Vagina (tissue), 2 donors: Measurements from ENCODE around the gene FGF12. TPM values are rescaled to one million over a fixed set of nuclear protein-coding genes. Genes with fewer than 3 reads are reported as not detected.

Source experiments
- DNase-seq, 2 donors: peaks; one replicate each; pipeline ENCODE4 v3.0.0-alpha.2; 2017; ENCODE audit errors: extremely low spot score in 2 of 2
- H3K27ac ChIP-seq: fragments of 200-600 bp; sonication (generic); one replicate; pipeline ENCODE4 v1.5.1; 2019
- H3K27me3 ChIP-seq: fragments of 200-600 bp; sonication (generic); one replicate; pipeline ENCODE4 v1.5.1; 2019
- H3K36me3 ChIP-seq, 2 donors: fragments of 200-600 bp; sonication (generic); one replicate each; pipeline ENCODE4 v1.5.1; 2017 to 2019
- H3K4me1 ChIP-seq: fragments of 200-600 bp; sonication (generic); one replicate; pipeline ENCODE4 v1.5.1; 2019
- H3K4me3 ChIP-seq, 2 donors: fragments of 200-600 bp; sonication (generic); 1 replicate in 1 of 2; 2 replicates in 1 of 2; pipeline ENCODE4 v1.5.1; 2016 to 2019
- H3K9me3 ChIP-seq: fragments of 200-600 bp; sonication (generic); one replicate; pipeline ENCODE4 v1.5.1; 2019
- POLR2A ChIP-seq, 2 donors: fragments of 450-650 bp; IDR thresholded peaks; one replicate each; pipeline ENCODE4 v1.6.1; 2017; ENCODE audit warnings: antibody characterized with exemption in 2 of 2, mild to moderate bottlenecking in 2 of 2, moderate library complexity in 2 of 2
- POLR2AphosphoS5 ChIP-seq, 2 donors: sonication (generic); formaldehyde crosslinking; IDR thresholded peaks; one replicate each; pipeline ENCODE4 v1.9.0; 2017; ENCODE audit warnings: antibody characterized with exemption in 2 of 2, mild to moderate bottlenecking in 2 of 2, low read depth in 1 of 2; ENCODE audit not compliant: insufficient read depth in 1 of 2
- intact Hi-C: fragments of 100-400 bp; cut with DNase I; formaldehyde crosslinking; loops from one replicate; pipeline ENCODE4 v1.15.1; 2023
- total RNA-seq: library from RNA; depleted of rRNA; stranded (reverse); fragments of >200 nt; gene quantifications from one replicate; pipeline ENCODE4 v1.2.3, GENCODE V29; 2016
- TF ChIP-seq, protein P1 (sequence below), 3 experiments: fragments of 450-650 bp in 2 of 3; fragments of 200-600 bp in 1 of 3; sonication (generic) in 1 of 3; IDR thresholded peaks; one replicate each; pipeline ENCODE4 v1.5.1; 2017 to 2019; ENCODE audit warnings: antibody characterized with exemption in 3 of 3, mild to moderate bottlenecking in 2 of 3, moderate library complexity in 2 of 3

Gene FGF12
- total RNA-seq, 1 donor from 2014 or later: 1.5 TPM

DNA sequence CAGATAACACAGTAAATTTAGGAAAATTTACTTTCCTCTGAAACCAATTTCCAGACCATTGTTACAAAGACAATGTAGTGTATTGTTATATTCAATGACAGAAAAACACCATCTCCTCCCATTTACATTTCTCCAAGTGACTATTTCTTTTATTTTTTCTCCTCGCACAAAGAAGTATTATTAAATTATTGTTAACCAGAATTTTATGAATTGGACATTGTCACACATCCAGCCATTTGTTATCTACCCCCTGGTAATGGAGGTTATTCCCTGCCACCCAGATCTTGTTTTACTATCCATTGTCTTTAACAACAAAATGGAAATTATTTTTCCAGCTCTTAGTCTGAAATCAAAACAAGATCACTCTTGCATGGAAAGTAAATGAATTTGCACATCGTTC is 511.3 kb downstream of the FGF12 start:
- Histone ChIP-seq H3K36me3 (no peaks in the 10 kb centered on the region), H3K27me3 (no peaks in the 10 kb centered on the region), H3K4me3 (no peak overlapping the region), H3K27ac (no peak overlapping the region), H3K9me3 (no peaks in the 10 kb centered on the region), H3K4me1 (no peaks in the 10 kb centered on the region)
- intact Hi-C loops: no loop called here
- TF ChIP-seq, protein P1, sequence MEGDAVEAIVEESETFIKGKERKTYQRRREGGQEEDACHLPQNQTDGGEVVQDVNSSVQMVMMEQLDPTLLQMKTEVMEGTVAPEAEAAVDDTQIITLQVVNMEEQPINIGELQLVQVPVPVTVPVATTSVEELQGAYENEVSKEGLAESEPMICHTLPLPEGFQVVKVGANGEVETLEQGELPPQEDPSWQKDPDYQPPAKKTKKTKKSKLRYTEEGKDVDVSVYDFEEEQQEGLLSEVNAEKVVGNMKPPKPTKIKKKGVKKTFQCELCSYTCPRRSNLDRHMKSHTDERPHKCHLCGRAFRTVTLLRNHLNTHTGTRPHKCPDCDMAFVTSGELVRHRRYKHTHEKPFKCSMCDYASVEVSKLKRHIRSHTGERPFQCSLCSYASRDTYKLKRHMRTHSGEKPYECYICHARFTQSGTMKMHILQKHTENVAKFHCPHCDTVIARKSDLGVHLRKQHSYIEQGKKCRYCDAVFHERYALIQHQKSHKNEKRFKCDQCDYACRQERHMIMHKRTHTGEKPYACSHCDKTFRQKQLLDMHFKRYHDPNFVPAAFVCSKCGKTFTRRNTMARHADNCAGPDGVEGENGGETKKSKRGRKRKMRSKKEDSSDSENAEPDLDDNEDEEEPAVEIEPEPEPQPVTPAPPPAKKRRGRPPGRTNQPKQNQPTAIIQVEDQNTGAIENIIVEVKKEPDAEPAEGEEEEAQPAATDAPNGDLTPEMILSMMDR (IDR thresholded peaks at IDR 0.05): no peak
- no peak for DNase-seq

DNA sequence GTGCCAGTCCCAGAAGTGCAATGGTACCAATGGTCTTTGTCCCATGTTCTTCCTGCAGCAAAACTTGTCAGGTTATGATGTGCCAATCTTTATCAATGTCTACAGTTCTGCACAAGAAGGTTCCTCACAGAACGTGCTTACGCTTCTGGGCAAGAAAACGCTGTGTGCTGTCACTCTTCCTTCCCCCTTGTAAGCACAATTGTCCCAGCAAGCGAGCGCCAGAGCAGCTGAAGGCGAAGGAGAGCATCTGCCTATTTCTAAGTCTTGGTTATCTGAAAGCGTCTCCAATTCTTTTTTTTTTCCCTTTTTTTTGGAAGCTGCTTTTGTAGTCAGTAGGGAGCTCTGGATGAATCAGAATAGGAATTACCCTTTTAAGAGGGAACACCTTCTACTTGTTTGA is 514.4 kb downstream of the FGF12 start:
- H3K9me3 ChIP-seq: no peaks in the 10 kb centered on the region
- no peak overlapping the region for H3K4me3 ChIP-seq
- H3K4me1 ChIP-seq: no peaks in the 10 kb centered on the region
- H3K27ac ChIP-seq: no peak overlapping the region
- no peak for DNase-seq
- H3K27me3 ChIP-seq: no peaks in the 10 kb centered on the region
- intact Hi-C loops: no loop called here
- no peak for TF ChIP-seq POLR2A (IDR thresholded peaks at IDR 0.05)
- TF ChIP-seq, protein P1 (IDR thresholded peaks at IDR 0.05): no peak
- TF ChIP-seq POLR2AphosphoS5 (IDR thresholded peaks at IDR 0.05; ENCODE audit: insufficient read depth in 1 of 2, low read depth in 1 of 2): no peak
- no peaks in the 10 kb centered on the region for H3K36me3 ChIP-seq

DNA sequence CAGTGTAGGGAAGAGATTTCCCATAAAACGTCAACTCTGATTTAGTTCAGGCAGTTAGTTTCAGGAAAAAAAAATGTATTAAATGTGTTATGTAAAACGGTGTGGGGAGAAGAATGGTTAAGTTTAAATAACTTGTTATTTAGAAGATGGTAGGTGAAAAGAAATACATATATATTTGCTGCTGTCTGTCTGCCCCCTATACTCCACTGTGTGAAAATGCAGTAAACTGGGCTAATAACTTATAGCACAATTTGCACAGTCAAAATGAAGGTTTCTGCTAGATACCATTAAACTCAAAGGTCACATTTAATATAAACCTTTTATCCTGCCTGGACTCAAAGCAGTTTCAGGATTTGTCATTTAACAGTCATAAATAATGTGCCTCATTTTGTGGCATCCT is 515.0 kb downstream of the FGF12 start:
- TF ChIP-seq, protein P1 (IDR thresholded peaks at IDR 0.05): no peak
- TF ChIP-seq POLR2AphosphoS5 (IDR thresholded peaks at IDR 0.05; ENCODE audit: insufficient read depth in 1 of 2, low read depth in 1 of 2) (no peak), POLR2A (IDR thresholded peaks at IDR 0.05) (no peak)
- H3K27me3 ChIP-seq: no peaks in the 10 kb centered on the region
- no peaks in the 10 kb centered on the region for H3K4me1 ChIP-seq
- no peak overlapping the region for H3K4me3 ChIP-seq
- H3K27ac ChIP-seq: no peak overlapping the region
- H3K36me3 ChIP-seq: no peaks in the 10 kb centered on the region
- intact Hi-C loops: no loop called here
- no peak for DNase-seq
- no peaks in the 10 kb centered on the region for H3K9me3 ChIP-seq

DNA sequence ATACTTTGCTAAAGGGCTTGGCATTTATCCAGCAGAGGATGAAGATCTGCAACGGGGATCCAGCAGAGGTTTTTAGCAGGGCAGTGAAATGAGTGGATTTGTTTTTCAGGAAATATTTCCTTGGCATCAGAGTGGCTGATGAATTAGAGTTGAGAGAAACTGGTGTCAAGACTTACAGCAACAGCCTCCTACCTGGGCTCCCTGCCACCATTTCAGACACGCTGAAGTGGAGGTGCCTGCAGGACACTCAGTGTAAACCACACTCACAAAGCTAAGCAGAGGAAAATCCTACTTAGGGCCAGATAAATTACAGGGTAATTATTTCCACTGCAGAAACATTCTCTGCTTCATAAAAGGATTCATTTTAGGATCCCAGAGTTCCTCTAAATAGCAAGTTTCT is 519.7 kb downstream of the FGF12 start:
- Histone ChIP-seq H3K27me3 (no peaks in the 10 kb centered on the region), H3K27ac (no peak overlapping the region), H3K36me3 (no peaks in the 10 kb centered on the region), H3K4me1 (no peaks in the 10 kb centered on the region), H3K9me3 (no peaks in the 10 kb centered on the region), H3K4me3 (no peak overlapping the region)
- intact Hi-C loops: no loop called here
- no peak for TF ChIP-seq POLR2AphosphoS5 (IDR thresholded peaks at IDR 0.05; ENCODE audit: insufficient read depth in 1 of 2, low read depth in 1 of 2)
- TF ChIP-seq POLR2A (IDR thresholded peaks at IDR 0.05): no peak
- TF ChIP-seq, protein P1 (IDR thresholded peaks at IDR 0.05): no peak
- DNase-seq: no peak

DNA sequence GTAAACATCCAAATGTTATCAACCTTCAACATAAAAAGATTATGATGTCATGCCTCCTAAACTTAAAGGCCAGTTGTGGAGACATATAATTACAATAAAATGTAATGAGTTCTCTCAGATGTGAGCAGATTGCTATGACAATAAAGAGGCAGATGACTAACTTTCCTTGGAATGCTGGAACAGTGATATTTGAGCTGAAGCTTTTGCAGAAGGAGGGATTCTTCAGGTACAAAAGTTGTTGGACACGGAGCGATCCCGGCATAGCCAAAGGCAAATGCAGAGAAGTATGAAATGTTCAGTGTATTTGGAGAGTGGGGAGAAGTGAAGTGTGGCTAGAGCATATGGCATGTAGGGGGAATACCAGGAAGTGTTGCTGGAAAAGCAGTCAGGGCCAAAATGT is 520.1 kb downstream of the FGF12 start:
- Histone ChIP-seq H3K27me3 (no peaks in the 10 kb centered on the region), H3K4me3 (no peak overlapping the region), H3K27ac (no peak overlapping the region), H3K4me1 (no peaks in the 10 kb centered on the region), H3K36me3 (no peaks in the 10 kb centered on the region), H3K9me3 (no peaks in the 10 kb centered on the region)
- TF ChIP-seq POLR2AphosphoS5 (IDR thresholded peaks at IDR 0.05; ENCODE audit: insufficient read depth in 1 of 2, low read depth in 1 of 2) (no peak), POLR2A (IDR thresholded peaks at IDR 0.05) (no peak)
- TF ChIP-seq, protein P1 (IDR thresholded peaks at IDR 0.05): no peak
- DNase-seq: no peak
- intact Hi-C loops: no loop called here
